GM12892 (cell line): ENCODE data around the gene NMS.

Experiments
- POLR2A ChIP-seq: IDR thresholded peaks from 2 replicates; pipeline ENCODE4 v1.6.1; 2011; ENCODE audit warnings: low read depth, low read length, control low read depth
- POLR2AphosphoS5 ChIP-seq: IDR thresholded peaks from 2 replicates; pipeline ENCODE4 v1.6.1; 2011; ENCODE audit warnings: low read depth, low read length, control low read depth
- TAF1 ChIP-seq: IDR thresholded peaks from 2 replicates; pipeline ENCODE4 v1.6.1; 2011; ENCODE audit warnings: low read depth, mild to moderate bottlenecking, control low read depth, low read length, borderline replicate concordance

DNA sequence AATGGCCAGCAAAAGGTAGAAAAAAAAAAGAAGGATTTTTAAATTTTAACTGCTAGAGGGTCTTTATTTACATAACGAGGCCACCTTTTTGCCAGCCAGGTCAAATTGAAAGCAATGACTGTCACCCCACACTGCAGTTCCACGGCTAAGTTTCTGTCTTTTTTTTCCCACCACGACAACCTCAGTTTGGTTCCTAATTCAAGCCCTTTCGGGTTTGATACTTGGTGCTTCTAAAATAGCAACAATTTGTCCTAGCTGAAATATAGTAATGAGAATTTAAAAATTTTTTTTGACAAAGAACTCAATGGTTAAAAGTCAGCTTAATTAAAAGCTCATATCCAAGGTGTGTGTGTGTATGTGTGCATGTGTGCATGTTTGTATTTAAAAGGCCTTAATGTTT, 16.4 kb upstream of the NMS start:
- TF ChIP-seq POLR2A (no peak), POLR2AphosphoS5 (no peak), TAF1 (no peak)
